Raji (cell line): ENCODE data around the gene APCS.

Experiments
- POLR2A ChIP-seq: IDR thresholded peaks from 2 replicates; pipeline ENCODE4 v1.6.1; 2011; ENCODE audit warnings: low read depth, low read length, control low read depth; ENCODE audit not compliant: insufficient read depth

APCS gene

GRCh38 chr1:159612211-159612885, 24.7 kb downstream of the APCS start:
- TF ChIP-seq POLR2A: no peak

GRCh38 chr1:159632922-159633321, 45.3 kb downstream of the APCS start:
- TF ChIP-seq POLR2A: no peak
